ENCODE measurements around the gene NPC1.

NPC1 gene

GRCh38 chr18:23532848-23533247 is 53.5 kb downstream of the NPC1 start:
- H3K4me3 ChIP-seq (ENCODE audit: low read length): no peak overlapping the region
- peak; percentile 28 for DNase-seq (ENCODE audit: low read depth)
- TF ChIP-seq CTCF (conservative IDR thresholded peaks at IDR 0.05; ENCODE audit: low read length): no peak

GRCh38 chr18:23531912-23532311 is 54.4 kb downstream of the NPC1 start:
- no peak overlapping the region for H3K4me3 ChIP-seq (ENCODE audit: low read length)
- no peak for DNase-seq (ENCODE audit: low read depth)
- TF ChIP-seq CTCF (conservative IDR thresholded peaks at IDR 0.05; ENCODE audit: low read length): no peak

- H3K4me3 ChIP-seq (ENCODE audit: low read length): no peak overlapping the region
- TF ChIP-seq CTCF (conservative IDR thresholded peaks at IDR 0.05; ENCODE audit: low read length): no peak
- DNase-seq (ENCODE audit: low read depth): no peak
Observed at GRCh38 chr18:23530195-23530594, 56.1 kb downstream of the NPC1 start.

GRCh38 chr18:23529604-23530003 is 56.7 kb downstream of the NPC1 start:
- no peak for TF ChIP-seq CTCF (conservative IDR thresholded peaks at IDR 0.05; ENCODE audit: low read length)
- H3K4me3 ChIP-seq (ENCODE audit: low read length): no peak overlapping the region
- DNase-seq (ENCODE audit: low read depth): peak; percentile 40

- peak; percentile 84 for DNase-seq (ENCODE audit: low read depth)
- no peak overlapping the region for H3K4me3 ChIP-seq (ENCODE audit: low read length)
- TF ChIP-seq CTCF (conservative IDR thresholded peaks at IDR 0.05; ENCODE audit: low read length): no peak
Observed at GRCh38 chr18:23528580-23529472, 57.5 kb downstream of the NPC1 start.

- TF ChIP-seq CTCF (conservative IDR thresholded peaks at IDR 0.05; ENCODE audit: low read length): no peak
- DNase-seq (ENCODE audit: low read depth): no peak
- no peak overlapping the region for H3K4me3 ChIP-seq (ENCODE audit: low read length)
Observed at GRCh38 chr18:23526501-23527063, 59.7 kb downstream of the NPC1 start.

GRCh38 chr18:23524213-23524707 is 62.0 kb downstream of the NPC1 start:
- H3K4me3 ChIP-seq (ENCODE audit: low read length): no peak overlapping the region
- DNase-seq (ENCODE audit: low read depth): no peak
- no peak for TF ChIP-seq CTCF (conservative IDR thresholded peaks at IDR 0.05; ENCODE audit: low read length)
